Measurements from ENCODE around the gene ENO2.

- TF ChIP-seq CTCF (IDR thresholded peaks at IDR 0.05; ENCODE audit: low read length) (peak; percentile 94), EZH2phosphoT487 (IDR thresholded peaks at IDR 0.05; ENCODE audit: low read length) (no peak), EZH2 (optimal IDR thresholded peaks at IDR 0.05; ENCODE audit: low read depth, low read length) (no peak)
These were observed 23.3 kb downstream of the ENO2 start for GRCh38 chr12:6937481-6938352.

All from MM.1S (cell line).